COR-L47 (cell line): ENCODE measurements around the gene CAPN11.
"Not testable (repeated sequence)": the region's sequence is repeated elsewhere in the genome, so short reads cannot be mapped to it uniquely, and the experiment has no call there.

Experiments
- DNase-seq: peaks from one replicate; lab custom pipeline; 2025; lab: John Stamatoyannopoulos, UW

The CAPN11 gene

GRCh38 chr6:44228031-44228430 lies 69.4 kb downstream of the CAPN11 start:
- no peak for DNase-seq

- DNase-seq: no peak
Observed at GRCh38 chr6:44228433-44228832, 69.8 kb downstream of the CAPN11 start.

- DNase-seq: no peak
Observed at GRCh38 chr6:44228836-44229235, 70.2 kb downstream of the CAPN11 start.

GRCh38 chr6:44229376-44230033 lies 70.9 kb downstream of the CAPN11 start:
- DNase-seq: no peak

- no peak for DNase-seq
Observed at GRCh38 chr6:44230034-44230675, 71.5 kb downstream of the CAPN11 start.

GRCh38 chr6:44231426-44231825 lies 72.8 kb downstream of the CAPN11 start:
- not testable (repeated sequence) for DNase-seq

- no peak for DNase-seq
Observed at GRCh38 chr6:44232676-44233566, 74.3 kb downstream of the CAPN11 start.

GRCh38 chr6:44233567-44234100 lies 75.0 kb downstream of the CAPN11 start:
- DNase-seq: no peak
